Aorta (tissue), 5 donors: ENCODE measurements around the gene ABO. TPM values are rescaled to one million over a fixed set of nuclear protein-coding genes. Genes with fewer than 3 reads are reported as not detected.

ENCODE experiments used
- ATAC-seq: fragments of 200-7000 bp; cut with Tn5 transposase; one replicate; pipeline ENCODE4 v1.9.1; 2022; ENCODE audit warnings: moderate library complexity; ENCODE audit not compliant: low FRiP score
- DNase-seq, 2 donors: peaks; one replicate each; pipeline ENCODE4 v3.0.0-alpha.2; 2020
- H3K27ac ChIP-seq, 2 donors: one replicate each; pipeline ENCODE4 v1.5.1; 2013; ENCODE audit warnings: low read length in 2 of 2, mild to moderate bottlenecking in 2 of 2, moderate library complexity in 2 of 2, control low read depth in 1 of 2, inconsistent platforms in 1 of 2, low read depth in 1 of 2
- H3K27me3 ChIP-seq, 2 donors: one replicate each; pipeline ENCODE4 v1.6.1; 2013; ENCODE audit warnings: control low read depth in 1 of 2, low read length in 1 of 2, mild to moderate bottlenecking in 1 of 2, moderate library complexity in 1 of 2; ENCODE audit not compliant: insufficient read depth in 2 of 2, control insufficient read depth in 1 of 2
- H3K36me3 ChIP-seq, 2 donors: one replicate each; pipeline ENCODE4 v1.6.1; 2013; ENCODE audit warnings: control low read depth in 1 of 2, low read length in 1 of 2, mild to moderate bottlenecking in 1 of 2; ENCODE audit not compliant: insufficient read depth in 2 of 2, control insufficient read depth in 1 of 2
- H3K4me1 ChIP-seq, 2 donors: one replicate each; pipeline ENCODE4 v1.6.1; 2013; ENCODE audit warnings: low read length in 2 of 2, control low read depth in 1 of 2, mild to moderate bottlenecking in 1 of 2, moderate library complexity in 1 of 2; ENCODE audit not compliant: insufficient read depth in 2 of 2, control insufficient read depth in 1 of 2
- H3K4me3 ChIP-seq, 2 donors: one replicate each; pipeline ENCODE4 v1.5.1; 2013; ENCODE audit warnings: low read length in 2 of 2, control low read depth in 1 of 2, mild to moderate bottlenecking in 1 of 2
- H3K9me3 ChIP-seq: one replicate; pipeline ENCODE4 v1.6.1; 2013; ENCODE audit warnings: mild to moderate bottlenecking, low read length; ENCODE audit not compliant: control insufficient read depth
- WGBS, 2 donors: extraction: QIAGEN DNeasy Blood & Tissue Kit; methylation state at CpG; one replicate each; pipeline ENCODE4 v1.1.7; 2013; 5-methylcytosine and 5-hydroxymethylcytosine counted together
- intact Hi-C, 2 donors: fragments of 100-400 bp; cut with DNase I; formaldehyde crosslinking; loops; one replicate each; pipeline versions ENCODE4 v1.14.2 to v1.15.0; 2022
- polyA plus RNA-seq, 2 donors: library from polyadenylated mRNA; stranded (reverse); fragments of 200-250 nt; gene quantifications; one replicate each; pipeline ENCODE4 v1.2.3, GENCODE V29; 2013
- total RNA-seq, 2 donors: library from RNA; stranded (reverse); fragmentation: NEBNext Ultra II Directional; extraction: Animal tissue kit (Norgen Biotek cat#: 25700); gene quantifications; one replicate each; pipeline ENCODE4 v1.2.1, GENCODE V29; 2021
- donor health status: healthy with polysubstance abuse.
- donor health status: Bipolar disorder and iron deficiency.
- donor health status: DM: no; HTN: no; CAD: no.
- donor health status: DM: no; HTN: no; CAD: no.
- donor health status: DM: yes; HTN: yes; CAD: no.

The ABO gene
- total and polyA plus RNA-seq, 4 donors = 0.43 to 3.3 (median 1.6) TPM

DNA sequence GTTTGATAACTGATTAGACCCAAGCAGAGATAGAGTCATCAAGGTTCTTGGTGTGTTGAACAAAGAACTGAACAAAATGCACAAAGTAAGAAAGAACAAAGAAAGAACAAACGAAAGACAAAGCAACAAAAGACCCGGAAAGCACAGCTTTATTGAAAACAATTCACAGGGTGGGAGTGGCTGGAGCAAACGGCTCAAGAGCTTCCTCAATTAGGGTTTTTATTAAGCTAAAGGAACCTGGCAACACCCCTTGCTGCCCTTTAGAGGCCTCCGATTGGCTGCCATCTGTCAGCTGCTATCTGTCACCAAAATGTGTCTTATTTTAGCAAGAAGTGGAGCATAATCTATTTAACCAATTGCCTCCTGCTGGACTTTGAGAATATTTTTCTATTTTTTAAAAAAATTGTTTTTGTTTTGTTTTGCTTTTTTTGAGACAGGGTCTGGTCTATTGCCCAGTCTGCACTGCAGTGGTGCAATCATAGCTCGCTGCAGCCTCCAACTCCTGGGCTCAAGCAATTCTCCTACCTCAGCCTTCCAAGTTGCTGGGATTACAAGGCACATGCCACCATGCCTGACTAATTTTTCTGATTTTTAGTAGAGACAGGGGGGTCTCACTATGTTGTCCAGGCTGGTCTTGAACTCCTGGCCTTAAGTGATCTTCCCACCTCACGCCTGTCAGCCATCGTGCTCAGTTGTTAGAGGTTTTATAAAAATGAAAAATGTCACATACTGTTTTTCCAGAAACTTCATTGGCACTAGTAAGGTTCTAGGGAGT is 7.7 kb upstream of the ABO start:
- intact Hi-C loops = no loop called here
- ATAC-seq (no peak), DNase-seq (no peak)
- Histone ChIP-seq H3K4me3 (no peak overlapping the region), H3K4me1 (no peaks in the 10 kb centered on the region), H3K9me3 (peaks cover 2% of the 10 kb centered on the region), H3K27ac (no peak overlapping the region), H3K27me3 (peaks cover 0 to 3% of the 10 kb centered on the region in 2 donors), H3K36me3 (no peaks in the 10 kb centered on the region)
- 57 to 66% methylated on average over 7 of the region's 7 CpGs for WGBS, 2 donors

DNA sequence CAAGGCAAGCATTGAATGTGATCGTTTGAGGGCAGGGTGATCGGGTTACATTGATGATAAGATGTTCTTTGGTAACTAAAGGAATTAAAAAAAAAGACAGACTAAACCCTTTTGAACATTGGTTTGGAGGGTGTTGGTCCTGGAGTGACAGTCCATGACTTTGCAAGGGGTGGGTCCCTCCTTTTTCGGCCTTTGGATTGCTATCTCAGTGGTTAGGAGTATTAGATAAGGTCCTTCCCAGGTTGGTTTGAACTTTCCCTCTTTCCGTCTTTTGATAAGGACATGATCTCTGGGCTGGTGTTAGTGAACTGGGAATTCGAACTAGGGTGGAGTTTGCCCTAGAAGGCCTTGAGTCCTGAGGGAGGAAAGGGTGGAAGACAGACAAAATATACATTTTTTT is 5.4 kb upstream of the ABO start:
- intact Hi-C loops = no loop called here
- H3K4me3 ChIP-seq = no peak overlapping the region
- no peaks in the 10 kb centered on the region for H3K4me1 ChIP-seq
- no peak overlapping the region for H3K27ac ChIP-seq
- ATAC-seq (no peak), DNase-seq (no peak)
- peaks cover 2% of the 10 kb centered on the region for H3K9me3 ChIP-seq
- WGBS, 2 donors = 73 to 75% methylated on average over 5 of the region's 5 CpGs
- H3K27me3 ChIP-seq = peaks cover 0 to 3% of the 10 kb centered on the region in 2 donors
- H3K36me3 ChIP-seq = no peaks in the 10 kb centered on the region

DNA sequence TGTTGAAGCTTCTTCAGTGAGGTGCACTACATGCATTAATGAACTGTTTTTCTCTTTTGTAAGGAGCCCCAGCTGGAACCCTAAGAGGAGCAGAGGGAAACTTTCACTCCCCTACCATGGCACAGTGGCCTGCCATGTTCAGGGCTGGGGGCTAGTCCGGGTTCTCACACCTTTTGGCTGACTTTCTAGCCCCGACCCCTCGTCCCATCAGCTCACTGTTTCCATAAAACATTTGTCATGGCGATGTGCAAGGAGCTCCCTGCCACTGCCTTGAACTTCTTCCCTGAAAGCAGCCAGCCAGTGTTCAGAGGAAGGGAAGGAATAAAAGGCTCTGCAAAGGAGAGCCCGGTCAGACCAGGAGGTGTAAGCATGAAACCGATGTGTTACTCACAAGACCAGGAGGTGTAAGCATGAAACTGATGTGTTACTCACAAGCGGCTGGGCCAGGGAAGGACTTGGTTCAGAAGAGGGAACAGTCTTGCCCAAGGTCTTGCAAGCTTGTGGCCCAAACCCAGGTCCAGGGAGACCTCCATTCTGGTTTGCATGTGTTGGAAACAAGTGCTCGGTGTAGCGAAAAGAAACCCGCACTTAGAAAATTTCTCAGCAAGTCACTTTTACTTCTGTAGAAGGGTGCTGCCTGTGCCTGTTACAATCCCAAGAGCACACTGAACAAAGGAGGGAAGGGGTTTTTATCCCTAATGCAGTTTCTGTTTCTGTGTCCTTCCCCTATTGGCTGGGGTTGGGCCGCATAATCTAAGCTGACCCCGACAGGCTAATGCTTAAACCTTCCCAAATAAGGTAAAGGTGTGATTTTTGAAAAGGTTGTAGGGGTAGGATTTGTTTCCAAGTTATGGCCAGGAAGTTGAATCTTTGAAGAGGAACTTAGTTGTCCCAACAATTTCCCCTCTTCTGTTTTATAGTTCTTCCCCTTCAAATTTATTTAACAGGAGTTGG is 3.4 kb upstream of the ABO start:
- no peaks in the 10 kb centered on the region for H3K36me3 ChIP-seq
- DNase-seq (no peak), ATAC-seq (no peak)
- H3K9me3 ChIP-seq = peaks cover 2% of the 10 kb centered on the region
- H3K27ac ChIP-seq = no peak overlapping the region
- 74 to 78% methylated on average over 12 of the region's 12 CpGs for WGBS, 2 donors
- intact Hi-C loops = no loop called here
- no peaks in the 10 kb centered on the region for H3K4me1 ChIP-seq
- no peak overlapping the region for H3K4me3 ChIP-seq
- peaks cover 0 to 3% of the 10 kb centered on the region in 2 donors for H3K27me3 ChIP-seq

- peaks cover 0 to 3% of the 10 kb centered on the region in 2 donors for H3K27me3 ChIP-seq
- no peaks in the 10 kb centered on the region for H3K4me1 ChIP-seq
- no peak overlapping the region for H3K4me3 ChIP-seq
- no peaks in the 10 kb centered on the region for H3K36me3 ChIP-seq
- WGBS, 2 donors = 75 to 77% methylated on average over 4 of the region's 4 CpGs
- intact Hi-C loops = no loop called here
- H3K27ac ChIP-seq = no peak overlapping the region
- H3K9me3 ChIP-seq = peaks cover 2% of the 10 kb centered on the region
- DNase-seq (no peak), ATAC-seq (no peak)
Measured at GRCh38 chr9:133277467-133277866, 2.5 kb upstream of the ABO start.

DNA sequence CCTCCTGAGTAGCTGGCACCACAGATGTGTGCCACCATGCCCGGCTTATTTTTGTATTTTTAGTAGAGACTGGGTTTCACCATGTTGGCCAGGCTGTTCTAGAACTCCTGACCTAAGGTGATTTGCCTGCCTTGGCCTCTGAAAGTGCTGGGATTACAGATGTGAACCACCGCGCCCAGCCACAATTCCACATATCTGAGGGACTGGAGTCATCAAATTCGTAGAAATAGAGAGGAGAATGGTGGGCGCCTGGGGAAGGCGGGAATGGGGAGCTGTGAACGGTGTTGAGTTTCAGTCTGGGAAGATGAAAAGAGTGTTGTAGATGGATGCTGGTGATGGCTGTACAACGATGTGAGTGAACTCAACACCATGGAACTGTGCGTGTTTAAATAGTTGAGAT is 1.9 kb upstream of the ABO start:
- H3K36me3 ChIP-seq = no peaks in the 10 kb centered on the region
- no peak for DNase-seq
- WGBS, 2 donors = 76 to 82% methylated on average over 9 of the region's 9 CpGs
- H3K4me1 ChIP-seq = no peaks in the 10 kb centered on the region
- H3K27ac ChIP-seq = no peak overlapping the region
- H3K27me3 ChIP-seq = peaks cover 0 to 3% of the 10 kb centered on the region in 2 donors
- H3K4me3 ChIP-seq = no peak overlapping the region
- ATAC-seq = no peak
- peaks cover 2% of the 10 kb centered on the region for H3K9me3 ChIP-seq
- intact Hi-C loops = no loop called here

GRCh38 chr9:133276001-133276884 is 1.2 kb upstream of the ABO start:
- no peak for DNase-seq
- 50 to 51% methylated on average over 33 of the region's 33 CpGs for WGBS, 2 donors
- no peaks in the 10 kb centered on the region for H3K36me3 ChIP-seq
- H3K27me3 ChIP-seq = peaks cover 0 to 3% of the 10 kb centered on the region in 2 donors
- no peak overlapping the region for H3K4me3 ChIP-seq
- intact Hi-C loops = no loop called here
- H3K27ac ChIP-seq = no peak overlapping the region
- H3K4me1 ChIP-seq = no peaks in the 10 kb centered on the region
- H3K9me3 ChIP-seq = peaks cover 2% of the 10 kb centered on the region
- ATAC-seq = no peak

- Histone ChIP-seq H3K36me3 (no peaks in the 10 kb centered on the region), H3K4me1 (no peaks in the 10 kb centered on the region), H3K27me3 (no peaks in the 10 kb centered on the region), H3K27ac (no peak overlapping the region), H3K4me3 (no peak overlapping the region), H3K9me3 (peaks cover 2% of the 10 kb centered on the region)
- intact Hi-C loops = no loop called here
- ATAC-seq (no peak), DNase-seq (peak in 1 of 2 donors; percentile 77)
- WGBS, 2 donors = 23 to 26% methylated on average over 50 to 60 of the region's 60 CpGs
Measured at GRCh38 chr9:133274236-133275104, 531 bp downstream of the ABO start.
